Endometrium (tissue), 2 donors: Measurements from ENCODE around the gene EXOG.

ENCODE experiments used
- FAIRE-seq: peaks from 2 replicates; lab custom pipeline; 2012; peaks lifted over from hg19 to GRCh38; lab: Jason Lieb, UNC
- donor health status: control.
- donor health status: control.

Gene EXOG

DNA sequence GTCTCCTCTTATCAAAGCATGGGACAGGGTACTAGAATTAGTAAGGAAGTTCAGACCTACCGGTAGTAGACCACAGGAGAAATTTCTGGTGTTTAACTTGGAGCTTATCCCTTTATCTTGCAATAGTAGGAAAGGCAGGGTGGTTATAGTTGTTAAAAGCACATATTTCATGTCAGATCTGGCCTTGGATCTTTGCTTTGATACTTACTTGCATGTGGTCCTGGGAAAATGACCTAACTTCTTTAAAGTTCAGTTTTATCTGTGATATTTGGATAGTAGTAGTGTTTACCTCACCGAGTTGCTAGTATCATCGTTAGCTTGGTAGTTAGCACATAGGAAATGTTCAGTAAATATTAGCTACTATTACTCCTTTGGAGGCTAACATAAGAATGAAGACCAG is 15.4 kb downstream of the EXOG start:
- no peak for FAIRE-seq

DNA sequence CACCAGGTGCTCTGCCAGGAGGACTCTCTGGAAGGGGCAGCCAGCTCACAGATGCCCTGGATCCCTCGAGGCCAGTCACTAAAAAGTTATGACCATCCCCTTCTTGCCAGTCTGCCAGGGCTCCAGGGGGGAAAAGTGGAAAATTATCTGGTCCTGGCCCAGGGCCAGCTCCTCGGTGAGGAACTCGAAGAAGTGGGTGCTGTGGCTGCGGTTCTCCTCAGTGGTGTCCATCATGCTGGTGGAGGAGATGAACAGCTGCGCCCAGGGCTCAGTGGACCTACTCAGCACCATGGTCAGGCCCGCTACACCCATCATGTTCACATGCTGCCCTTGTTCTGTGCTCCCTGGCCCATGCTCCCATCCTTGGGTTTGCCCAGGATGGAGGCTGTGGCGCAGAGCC is 19.2 kb downstream of the EXOG start:
- no peak for FAIRE-seq

DNA sequence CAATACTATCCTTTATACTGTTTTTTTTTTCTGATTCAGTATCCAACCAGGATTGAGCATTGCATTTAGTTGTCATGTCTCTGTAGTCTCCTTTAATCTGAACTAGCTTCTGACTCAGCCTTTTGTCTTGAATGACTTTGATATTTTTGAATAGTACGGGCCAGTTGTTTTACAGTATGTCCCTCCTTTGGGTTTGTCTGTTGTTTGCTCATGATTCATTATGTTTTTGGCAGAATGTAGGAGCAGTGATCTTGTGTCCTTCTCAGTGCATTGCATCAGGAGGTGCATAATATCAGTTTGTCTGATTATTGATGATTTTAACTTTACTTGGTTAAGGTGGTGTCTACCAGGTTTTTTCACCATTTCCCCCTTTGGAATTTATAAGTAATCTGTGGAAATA is 20.5 kb downstream of the EXOG start:
- no peak for FAIRE-seq

DNA sequence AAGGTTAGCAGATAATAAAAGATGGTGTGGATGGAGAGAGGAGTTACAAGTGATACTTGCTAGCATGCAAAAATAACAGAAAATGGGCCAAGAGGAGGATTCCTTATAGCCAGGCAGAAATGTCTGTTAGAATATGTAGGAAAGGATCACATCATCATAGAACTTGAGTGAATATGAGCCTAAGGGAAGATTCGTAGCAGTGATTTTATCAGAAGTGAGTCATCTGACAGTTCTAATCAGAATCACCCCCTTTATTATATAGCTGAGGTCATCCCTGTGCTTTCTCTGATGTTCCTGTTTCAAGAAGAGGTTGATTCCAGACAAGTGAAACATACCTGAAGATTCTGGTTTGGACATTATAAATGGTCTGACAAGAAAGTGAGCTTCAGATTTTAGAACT is 22.9 kb downstream of the EXOG start:
- FAIRE-seq = no peak

DNA sequence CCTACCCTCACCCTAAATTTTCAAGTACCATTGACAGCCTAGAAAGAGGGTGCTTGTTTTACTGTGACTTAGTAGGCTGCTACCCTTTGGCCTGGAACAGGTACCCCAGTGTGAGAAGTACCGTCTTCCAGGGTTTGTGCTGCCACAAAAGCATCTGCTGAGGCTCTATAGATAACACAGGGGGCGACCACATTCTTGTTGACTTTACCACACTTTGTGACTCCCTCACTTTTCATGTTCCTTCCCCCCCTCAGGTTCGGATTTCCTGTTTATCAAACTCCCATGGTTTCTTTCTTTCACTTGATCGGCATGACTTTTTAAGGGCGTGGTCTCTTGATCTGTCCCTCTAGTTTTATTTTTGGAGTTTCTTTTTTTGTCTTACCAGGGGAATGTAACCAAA is 23.5 kb downstream of the EXOG start:
- no peak for FAIRE-seq

DNA sequence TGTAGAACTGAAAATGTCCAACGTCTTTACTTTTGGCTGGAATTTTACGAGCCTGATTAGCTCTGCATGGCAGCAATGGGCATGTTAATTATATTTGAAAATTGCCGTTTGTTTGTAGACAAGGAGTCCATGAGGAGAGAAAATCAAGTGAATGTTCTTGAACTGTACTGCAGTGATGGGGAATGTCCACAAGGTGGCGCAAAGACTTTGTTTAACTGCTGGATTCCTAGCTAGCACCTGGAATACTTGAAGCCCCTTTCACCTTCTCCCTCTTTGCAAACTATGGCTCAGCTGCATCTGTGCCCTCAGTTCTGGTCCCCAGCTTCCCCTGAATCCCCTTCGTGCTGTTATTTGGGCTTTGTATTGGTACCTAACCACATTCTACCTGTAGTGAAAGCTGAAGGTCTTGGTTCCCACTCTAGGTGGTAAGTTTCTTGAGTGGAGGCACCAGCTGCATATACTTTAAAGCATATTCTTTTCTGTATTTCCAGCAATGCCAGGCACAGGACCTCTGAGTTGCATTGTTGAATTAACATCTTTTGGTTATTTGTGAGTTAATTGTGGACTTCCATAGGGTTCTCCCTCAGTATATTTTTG is 25.3 kb downstream of the EXOG start:
- peak; percentile 50 for FAIRE-seq

DNA sequence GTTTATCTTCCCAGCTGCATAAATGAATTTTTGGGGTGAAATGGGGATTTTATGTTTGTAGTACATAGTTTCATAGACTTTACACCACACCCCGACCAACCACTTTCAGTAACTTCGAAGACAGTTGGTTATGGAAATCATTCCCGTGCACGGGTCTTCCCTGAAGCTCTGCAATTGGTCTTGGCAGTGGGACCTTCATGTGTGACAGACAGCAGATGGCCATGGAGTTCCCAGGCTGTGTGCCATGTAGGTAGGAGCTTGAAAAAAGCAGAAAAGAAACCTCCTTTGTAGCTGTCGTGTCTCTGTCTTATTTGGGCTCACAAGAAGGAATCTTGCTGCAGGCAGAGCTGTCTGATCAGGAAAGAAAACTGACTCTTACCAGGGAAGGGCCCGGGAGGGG is 25.9 kb downstream of the EXOG start:
- FAIRE-seq = no peak

DNA sequence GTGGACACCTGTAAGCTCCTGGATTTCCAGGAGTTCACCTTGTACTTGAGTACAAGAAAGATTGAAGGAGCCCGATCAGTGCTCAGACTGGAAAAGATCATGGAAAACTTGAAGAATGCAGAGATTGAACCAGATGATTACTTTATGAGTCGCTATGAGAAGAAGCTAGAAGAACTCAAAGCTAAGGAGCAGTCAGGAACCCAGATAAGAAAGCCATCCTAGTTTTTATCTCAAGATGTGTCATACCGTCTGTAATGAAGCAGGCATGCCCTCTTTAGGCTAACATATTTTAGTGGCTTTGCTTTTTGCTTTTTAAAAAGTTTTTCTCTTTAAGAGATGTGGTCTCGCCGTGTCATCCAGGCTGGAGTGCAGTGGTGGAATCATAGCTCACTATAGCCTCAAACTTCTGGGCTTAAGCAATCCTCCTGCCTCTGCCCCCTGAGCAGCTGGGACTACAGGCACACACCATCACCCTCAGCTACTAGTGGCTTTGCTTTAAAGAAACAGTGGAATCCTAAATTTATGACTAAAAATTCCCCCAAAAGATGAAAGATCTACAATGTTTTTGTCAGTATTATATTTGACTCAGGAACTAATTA is 28.1 kb downstream of the EXOG start:
- no peak for FAIRE-seq

DNA sequence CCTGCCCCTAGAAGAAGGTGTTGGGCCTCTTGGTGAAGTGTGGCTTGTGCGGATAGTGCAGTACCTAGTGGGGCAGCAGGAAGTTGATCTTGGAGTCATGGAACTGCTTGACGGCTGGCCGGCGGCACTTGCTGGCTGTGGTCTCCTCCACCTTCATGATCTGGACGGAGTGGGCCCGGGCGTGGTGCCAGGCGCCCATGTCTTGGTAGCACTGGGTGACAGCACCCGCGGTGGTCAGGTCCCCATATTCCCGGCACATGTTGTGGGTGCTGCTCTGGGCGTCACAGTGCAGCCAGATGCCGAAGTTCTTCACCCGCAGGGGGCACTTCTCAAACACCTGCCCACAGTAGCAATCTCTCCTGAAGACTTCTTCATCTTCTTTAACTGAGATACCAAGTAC is 30.7 kb downstream of the EXOG start:
- no peak for FAIRE-seq

DNA sequence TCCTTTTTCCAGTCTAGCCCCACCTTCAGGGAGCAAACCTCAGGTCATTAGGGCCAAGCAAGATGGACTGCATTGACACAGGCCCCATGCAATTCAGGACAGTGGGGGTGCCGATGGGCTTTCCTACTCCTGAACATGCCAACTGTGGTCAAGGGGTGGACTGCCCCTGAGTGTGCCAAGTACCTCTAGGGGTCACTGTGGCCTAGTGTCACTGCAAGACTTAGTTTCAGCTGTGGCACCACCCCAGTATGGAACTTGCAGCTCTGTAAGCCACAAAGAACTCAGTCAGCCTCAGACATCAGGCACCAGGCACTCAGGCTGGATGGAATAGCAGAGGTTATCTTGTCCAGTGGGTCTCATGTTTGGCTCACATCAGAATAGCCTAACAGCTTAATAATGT is 32.3 kb downstream of the EXOG start:
- no peak for FAIRE-seq

DNA sequence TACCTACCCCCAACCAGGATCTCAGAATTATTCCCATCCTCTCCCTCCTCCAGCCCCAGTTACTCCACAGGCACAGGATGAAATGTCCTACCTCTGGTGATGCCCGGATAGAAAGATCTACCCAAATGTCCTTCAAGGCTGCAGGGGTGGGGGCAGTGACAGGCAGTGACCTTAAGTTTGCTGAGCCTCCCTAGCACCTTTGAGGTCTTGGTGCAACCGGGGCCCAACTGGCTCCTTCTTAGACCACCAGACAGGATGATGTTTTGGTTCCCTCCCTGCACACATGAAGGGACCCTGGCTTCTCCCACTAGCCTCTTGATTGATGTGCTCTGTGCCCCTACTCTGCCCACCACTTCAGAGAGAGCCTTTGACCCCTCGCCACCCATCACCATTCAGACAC is 36.4 kb downstream of the EXOG start:
- no peak for FAIRE-seq

DNA sequence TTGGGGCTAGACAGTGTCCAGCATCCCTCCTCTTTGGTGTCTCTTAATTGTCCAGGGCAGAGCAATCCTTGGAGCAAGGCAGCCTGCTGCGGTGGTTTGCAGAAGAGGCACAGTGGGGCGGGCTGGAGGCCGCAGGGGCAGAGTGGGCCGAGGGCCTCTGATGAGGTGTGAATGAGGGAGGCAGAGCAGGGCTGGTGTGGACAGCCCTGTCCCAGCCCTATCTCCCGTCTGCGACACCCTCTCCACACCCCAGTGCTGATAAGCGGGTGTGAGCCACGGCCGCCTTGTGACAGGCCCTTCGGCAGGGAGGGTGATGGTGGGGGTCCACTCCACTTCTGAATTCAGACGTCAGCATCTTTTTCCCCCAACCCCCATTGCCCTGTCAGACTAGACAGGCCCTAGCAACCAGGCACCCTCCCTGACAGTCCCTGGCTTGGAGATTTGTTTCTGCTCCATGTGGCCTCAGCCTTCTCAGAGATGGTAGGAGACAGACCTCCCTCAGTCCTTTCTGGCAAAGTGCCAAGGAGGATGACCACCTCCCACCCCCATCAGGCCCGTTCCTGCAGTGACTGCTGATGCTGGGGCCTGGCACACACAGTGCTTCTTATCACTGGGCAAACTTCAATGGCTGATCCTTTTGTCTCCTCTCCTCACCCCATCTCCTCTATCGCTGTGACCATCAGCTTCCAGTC is 37.3 kb downstream of the EXOG start:
- FAIRE-seq = no peak

DNA sequence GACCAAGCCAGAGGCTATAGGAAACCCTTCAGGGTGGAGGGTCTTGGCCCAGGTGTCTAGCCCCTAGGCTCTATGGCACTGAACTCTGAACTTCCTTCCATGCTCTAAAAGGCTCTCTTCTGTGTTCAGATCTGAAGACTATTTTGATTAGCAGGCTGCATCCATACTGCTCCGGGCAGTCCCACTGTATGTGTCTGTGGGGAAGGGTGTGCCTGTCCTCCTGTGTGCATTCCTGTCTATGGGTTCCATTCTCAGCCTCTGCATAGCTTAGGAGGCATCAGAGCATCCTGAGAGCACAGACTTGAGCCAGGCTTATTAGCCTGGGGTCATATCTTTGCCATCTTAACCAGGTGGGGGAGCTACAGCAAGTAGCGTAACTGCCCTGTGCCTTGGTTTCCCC is 38.0 kb downstream of the EXOG start:
- no peak for FAIRE-seq

DNA sequence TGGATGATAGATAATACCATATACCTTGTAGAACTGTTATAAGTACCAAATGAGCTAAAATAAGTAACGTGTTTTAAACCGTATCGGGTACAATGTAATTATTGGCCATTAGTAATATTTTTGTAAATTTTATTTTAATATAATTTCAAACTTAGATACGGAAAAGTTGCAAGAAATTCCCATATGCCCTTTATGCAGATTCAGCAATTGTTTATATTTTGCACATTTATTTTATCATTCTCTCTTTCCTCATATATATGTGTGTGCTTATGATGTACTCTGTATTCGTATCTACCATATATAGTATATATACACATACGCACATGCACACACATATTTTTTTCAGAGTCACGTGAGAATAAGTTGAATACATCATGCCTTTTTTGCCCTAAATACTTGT is 38.5 kb downstream of the EXOG start:
- FAIRE-seq = no peak

DNA sequence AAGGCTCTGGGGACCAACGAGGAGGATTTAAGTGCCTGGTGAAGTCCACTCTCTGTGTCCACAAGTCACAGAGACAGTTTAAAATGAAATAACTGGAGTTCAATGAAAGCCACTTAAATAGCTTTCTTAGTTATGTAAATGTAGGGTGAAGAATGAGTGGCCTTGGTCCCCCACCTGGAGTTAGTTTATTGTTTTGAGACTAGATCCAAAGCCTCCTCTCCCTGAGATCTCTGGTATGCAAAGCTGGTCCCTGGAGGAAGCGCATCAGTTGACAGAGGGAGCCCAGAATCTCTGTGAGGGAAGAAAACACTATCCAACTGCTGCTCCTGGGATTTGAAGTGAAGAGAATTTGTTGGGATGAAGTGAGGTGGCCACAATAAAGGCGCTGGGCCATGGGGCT is 40.5 kb downstream of the EXOG start:
- no peak for FAIRE-seq

DNA sequence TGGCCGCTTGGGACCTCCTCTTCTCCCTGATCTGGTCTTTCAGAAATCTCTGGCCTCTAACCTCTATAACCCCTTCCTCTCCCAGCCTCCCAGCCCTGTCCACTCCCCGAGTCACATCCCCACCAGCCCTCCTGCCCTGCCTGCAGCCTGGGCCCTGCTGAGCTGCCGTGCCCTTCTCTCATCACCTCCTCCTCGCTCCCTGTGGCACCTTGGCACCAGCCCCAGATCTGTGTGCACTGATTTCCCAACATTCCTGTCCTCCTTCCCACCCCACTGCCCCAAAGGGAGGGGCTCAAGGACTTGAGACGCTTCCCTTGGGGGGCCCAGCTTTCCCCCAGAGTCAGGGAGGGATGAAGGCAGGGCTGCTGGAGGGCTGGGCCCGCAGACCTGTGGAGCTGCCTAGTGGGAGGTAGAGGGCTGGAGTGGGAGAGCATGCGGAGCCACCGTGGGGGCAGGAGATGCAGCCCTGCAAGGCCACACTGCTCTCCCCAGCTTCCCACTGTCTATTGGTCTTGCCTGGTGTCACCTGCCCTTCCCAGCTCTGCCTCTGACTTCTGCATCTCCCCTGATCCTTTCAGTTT is 42.7 kb downstream of the EXOG start:
- FAIRE-seq = no peak

DNA sequence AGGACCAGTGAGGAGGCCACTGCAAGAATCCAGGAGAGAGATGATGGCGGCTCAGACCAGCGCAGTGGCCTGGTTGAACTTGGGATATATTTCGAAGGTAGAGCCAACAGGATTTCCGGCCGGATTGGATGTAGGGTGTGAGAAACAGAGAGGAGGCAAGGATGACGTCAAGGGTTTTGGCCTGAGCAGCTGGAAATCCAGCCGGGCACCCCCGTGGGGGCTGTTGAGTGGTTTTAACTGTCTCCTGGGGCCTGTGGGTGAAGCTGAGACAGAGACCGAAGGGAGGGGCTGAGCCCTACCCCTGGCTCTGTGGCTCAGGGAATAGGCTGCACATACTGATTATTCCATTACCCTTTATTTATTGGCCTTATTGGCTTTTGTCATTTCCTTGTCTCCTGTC is 45.7 kb downstream of the EXOG start:
- FAIRE-seq = no peak

DNA sequence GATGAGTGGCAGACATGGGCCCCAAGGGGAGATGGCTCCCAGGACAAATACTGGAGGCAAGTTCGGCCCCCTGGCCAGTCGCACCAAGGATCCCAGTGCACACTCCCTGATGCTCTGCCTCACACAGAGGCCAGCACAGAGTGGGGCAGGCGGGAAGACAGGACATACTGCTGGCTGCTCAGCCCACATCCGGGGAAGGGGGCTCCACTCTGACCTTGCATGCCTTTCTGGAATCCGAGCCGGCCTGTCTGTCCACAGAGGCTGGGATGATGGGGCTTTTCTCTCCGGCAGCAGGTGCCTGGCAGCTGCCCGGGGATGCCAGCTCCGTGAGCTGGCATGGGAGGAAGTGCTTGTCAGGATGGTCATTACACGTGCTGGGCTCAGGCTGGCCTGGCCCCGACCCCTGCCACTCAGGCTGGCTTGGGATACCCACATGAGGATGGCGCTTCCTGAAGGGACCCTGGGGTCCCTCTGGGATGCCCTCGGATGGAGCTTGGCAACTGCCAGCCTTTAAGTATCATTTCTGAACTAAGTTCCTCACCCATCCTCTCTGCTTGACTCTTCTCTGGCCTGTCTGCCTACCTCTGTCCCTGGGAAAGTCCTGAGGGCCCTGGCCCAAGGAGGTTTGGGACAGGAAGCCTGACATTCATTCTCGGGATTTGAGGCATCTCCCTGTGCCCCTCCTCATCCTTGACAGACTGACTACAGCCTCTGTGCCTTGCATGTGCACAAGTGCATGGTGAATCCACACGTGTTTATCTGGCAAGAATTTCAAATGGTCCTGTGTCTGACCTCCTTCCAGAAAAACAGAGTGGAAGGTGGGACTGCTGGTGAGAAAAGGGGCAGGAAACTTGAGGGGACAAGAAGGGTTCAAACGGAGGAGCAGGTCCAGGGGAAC is 46.5 kb downstream of the EXOG start:
- FAIRE-seq = no peak

DNA sequence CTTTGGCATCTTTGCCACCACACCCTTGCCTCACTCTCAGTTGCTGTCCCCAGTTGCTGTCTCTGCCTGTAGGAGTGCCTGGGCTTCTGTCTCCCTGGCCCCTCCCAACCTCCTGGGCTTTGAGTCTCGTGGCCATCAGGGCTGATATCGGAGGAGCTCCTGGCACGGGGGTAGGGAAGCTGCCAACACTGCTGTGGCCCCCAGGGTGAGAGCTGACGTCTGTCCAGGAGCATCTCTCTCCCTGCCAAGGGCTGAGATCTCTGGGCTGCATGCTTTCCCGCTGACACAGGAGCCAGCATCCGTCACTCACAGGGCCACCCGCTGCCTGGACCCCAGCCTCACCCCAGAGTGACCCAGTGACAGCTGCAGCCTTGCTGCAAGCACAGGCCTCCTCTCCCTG is 47.4 kb downstream of the EXOG start:
- no peak for FAIRE-seq

DNA sequence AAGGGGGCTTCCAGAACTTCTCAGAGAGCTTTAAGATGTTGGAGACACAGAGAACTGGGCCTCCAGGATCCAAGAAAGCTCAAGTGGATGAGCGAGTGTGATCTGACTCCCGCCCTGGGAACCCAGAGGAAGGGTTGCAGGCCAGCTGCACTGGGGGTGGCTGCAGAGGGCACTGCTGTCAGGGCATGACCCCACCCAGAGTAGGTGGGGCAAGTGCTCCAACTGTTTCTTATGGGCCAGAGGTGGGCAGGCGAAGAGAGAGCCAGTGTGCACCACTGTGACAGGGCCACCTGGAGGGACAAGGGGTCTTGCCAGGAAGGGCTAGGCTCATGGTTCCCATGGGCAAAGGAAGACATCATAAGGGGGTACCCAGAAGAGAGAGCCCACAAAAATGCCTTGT is 48.8 kb downstream of the EXOG start:
- FAIRE-seq = no peak

DNA sequence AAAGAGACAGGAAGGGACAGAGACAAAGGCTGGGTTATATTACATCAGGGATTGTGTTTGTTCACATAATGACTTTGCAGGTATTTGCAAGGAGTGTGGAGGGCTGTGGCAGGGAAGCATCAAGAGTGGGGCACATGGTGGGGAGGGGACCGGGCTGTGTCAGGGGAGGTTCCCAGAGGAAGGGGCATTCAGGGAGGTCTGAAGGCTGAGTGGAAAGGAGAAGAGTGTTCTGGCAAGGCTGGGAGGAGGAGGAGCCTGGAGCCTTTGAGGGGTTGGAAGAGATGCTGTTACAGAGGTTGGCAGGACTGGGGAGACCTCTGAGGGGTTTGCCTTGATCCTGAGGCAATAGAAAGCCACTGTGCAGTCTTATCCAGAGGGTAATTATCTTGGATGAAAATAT is 49.4 kb downstream of the EXOG start:
- FAIRE-seq = no peak

DNA sequence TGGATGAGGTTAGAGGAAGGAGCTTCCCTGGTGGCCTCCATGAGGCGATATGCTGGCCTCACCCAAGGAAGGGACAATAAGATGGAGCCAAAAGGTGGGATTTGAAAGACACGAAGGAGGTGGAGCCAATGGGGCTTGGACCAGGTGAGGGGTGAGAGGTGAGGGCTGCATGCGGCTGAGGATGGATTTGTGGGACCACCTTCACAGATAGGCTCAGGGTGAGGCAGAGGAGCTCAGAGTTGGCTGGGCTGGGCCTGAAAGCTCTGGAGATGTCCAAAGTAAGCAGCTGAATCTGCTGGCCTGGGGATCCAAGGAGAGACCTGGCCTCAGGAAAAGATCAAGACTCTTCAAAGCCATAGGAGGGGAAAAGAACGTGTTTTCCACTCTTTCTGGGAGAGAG is 49.8 kb downstream of the EXOG start:
- no peak for FAIRE-seq
